H54 (cell line): ENCODE data around the gene ABLIM1.

Experiments used
- DNase-seq: peaks from one replicate; pipeline ENCODE4 v3.0.0; 2011; ENCODE audit warnings: low spot score, mixed read lengths; ENCODE audit not compliant: insufficient read length
- FAIRE-seq: peaks from 3 replicates; lab custom pipeline; 2011; peaks lifted over from hg19 to GRCh38; lab: Jason Lieb, UNC
- POLR2A ChIP-seq: IDR thresholded peaks from 2 replicates; pipeline ENCODE4 v1.6.1; 2011; ENCODE audit warnings: low read depth, mild to moderate bottlenecking, low read length

Gene ABLIM1

DNA sequence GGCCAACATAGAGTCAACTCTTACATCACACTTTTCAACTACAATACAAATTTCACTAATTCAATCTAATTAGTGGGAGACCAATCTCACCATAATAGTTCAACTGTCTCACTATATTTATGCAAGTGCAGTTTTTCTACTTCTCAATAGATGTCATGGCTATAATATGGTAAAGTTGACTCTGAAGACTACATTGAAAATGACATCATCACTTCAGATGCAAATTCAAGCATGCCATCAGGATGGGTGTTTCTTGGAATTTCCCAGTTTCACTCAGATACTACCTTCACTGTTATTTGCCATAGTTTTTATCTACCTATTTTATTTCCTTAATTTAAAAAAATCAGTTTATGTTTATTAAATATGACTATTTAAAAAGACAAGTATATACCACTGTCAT is 67.1 kb downstream of the ABLIM1 start:
- DNase-seq, result no peak
- FAIRE-seq, result no peak
- TF ChIP-seq POLR2A, result no peak

DNA sequence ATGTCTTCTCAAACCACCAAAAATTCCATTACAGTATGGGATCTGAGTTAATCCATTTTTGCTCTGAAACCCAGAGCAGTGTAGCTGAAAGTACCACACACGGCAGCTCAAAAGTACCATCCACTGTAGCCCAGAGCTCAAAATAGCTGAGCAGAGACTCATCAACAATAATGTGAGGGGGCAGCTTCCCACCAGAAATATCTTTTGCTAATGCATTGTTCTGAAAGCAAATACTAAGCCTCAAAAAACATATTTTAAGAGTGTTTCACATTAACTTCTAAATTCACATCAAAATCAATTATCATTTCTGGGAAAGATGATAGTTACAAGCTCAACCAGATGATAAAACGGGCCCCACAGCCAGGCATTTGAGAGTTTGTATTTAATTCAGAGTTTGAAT is 73.7 kb downstream of the ABLIM1 start:
- no peak for TF ChIP-seq POLR2A
- DNase-seq (no peak), FAIRE-seq (no peak)

DNA sequence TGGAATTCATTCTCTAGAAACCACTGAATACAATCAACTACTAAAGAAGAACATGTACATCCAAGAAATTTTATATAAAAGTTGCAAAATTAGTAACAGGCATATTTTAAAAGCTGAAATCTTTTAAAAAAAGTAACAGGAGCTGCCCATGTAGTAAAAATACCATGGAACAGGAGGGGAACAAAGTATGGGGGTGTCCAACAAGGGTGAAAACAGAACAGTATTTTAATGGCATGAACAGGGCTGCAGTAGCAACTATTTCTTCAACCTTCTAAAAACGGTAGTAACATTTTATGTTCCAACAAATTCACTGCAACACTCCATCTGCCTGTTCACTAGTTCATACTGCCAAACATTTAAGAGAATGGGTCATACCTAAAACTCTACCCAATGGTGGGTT is 77.0 kb downstream of the ABLIM1 start:
- FAIRE-seq (no peak), DNase-seq (no peak)
- no peak for TF ChIP-seq POLR2A

DNA sequence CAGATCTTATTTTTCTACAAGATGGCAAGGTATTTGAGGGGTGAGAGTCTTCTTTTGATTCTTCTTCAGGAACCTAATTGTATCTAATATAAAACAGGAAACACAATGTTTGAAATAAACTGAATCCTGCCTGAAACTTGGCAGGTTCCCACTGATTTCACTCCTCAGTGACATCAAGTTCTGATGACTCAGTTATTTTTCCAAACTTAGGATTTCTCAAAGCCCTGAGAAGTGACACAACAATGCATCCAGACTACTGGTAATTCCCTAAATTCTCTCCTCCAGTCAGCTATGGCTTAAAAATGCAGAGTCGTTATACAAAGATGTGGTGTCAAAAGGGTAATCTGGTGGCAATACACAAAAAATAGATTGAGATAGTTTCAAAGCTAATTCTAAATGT is 80.9 kb downstream of the ABLIM1 start:
- TF ChIP-seq POLR2A, result no peak
- FAIRE-seq, result no peak
- DNase-seq, result no peak

DNA sequence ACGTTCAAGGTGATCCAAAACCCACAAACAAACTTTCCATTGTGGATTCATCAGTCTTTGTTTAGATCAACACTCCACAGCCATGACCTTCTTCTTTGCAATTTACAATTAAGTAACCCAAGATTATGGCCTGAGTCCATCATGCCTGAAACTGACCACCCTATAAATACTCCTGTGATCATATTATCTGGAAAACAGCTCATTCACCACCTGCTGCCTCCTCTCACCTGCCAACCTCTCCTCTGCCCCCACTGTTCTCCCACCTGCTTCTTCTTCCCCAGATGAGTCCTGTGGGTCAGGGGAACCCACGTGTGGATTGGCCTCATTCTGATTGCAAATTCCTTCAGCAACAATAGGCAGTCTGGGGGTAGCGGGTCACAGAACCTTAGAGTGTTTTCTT is 81.4 kb downstream of the ABLIM1 start:
- DNase-seq (no peak), FAIRE-seq (no peak)
- no peak for TF ChIP-seq POLR2A

DNA sequence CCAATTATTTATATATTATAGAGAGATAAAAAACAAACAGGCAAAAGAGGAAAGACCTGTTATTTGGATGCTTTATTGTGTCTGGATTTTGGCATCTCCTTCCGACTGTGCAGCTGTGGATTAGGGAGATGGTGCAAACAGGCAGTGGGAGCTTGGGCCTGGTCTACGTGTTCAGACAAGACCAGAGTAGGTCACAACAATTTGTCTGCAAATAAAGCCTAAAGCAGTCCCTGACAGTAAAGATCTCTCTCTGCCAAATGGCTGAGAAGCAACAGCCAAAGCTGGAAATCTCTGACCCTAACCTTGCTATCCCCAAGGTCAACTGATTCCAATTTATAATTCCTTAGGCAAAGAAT is 82.0 kb downstream of the ABLIM1 start:
- TF ChIP-seq POLR2A, result no peak
- no peak for DNase-seq
- no peak for FAIRE-seq

DNA sequence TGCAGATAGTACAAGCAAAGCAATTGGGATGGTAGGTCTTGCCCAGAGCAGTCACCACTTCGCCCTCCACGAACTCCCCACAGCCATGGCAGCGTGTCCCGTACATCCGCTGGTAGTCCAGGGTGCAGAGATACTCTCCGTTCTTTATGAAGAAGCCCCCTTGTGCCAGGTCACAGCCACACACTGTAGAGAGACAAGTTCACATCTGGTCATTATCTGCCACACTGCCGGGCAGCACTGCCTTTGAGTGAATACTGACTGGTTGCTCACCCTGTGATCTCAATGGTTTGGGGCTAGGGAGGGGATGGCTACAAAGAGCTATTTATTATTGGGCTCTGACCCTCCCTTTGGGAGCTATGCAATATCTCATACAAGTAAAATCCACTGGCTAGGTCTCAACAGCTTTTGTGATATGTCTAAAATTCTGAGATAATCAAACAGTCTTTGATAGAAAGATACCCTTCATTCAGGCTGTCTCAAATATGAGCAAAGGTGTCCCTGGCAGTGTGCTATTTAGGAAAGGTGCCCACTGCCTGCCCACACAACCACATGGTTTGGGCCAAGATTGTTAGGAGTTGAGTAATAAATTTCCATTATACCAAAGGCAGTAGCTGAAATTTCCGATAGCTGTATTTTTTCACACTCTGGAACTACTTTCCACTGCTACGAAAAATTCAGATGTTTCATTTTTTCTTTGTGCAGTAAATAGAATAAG is 82.5 kb downstream of the ABLIM1 start:
- TF ChIP-seq POLR2A, result no peak
- DNase-seq, result no peak
- FAIRE-seq, result no peak

DNA sequence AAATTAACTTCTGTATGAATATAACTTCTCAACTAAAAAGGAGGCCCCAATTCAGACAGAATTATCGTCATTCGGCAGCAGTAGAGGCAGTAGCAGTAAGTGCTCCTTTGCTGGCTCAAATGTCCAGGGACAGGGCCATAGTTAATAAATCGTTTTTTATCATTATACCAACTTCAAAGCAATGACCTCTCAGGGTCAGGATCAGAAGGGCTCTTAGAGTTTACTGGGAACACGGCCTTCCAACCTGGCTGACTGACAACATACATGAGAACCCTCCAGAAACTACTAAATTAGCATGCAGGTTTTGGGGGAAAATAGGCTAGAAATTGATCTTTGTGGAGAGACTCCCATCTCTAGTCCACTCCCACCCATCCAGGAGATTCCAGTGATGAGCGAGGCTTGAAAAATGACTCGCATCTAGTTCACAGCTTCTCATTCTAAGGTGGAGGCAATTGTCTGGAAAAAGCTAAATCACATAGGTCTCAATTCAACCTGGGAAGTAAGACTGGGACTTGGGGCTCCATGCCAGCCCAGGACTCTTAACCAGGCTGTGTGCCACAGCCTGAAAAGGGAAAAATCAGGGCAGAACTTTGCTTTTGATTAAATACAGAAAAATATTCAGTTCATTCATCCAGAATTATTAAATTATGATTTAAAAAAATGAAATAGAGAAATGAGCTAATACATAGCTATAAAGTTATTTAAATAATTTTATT is 84.6 kb downstream of the ABLIM1 start:
- no peak for TF ChIP-seq POLR2A
- FAIRE-seq (no peak), DNase-seq (no peak)

DNA sequence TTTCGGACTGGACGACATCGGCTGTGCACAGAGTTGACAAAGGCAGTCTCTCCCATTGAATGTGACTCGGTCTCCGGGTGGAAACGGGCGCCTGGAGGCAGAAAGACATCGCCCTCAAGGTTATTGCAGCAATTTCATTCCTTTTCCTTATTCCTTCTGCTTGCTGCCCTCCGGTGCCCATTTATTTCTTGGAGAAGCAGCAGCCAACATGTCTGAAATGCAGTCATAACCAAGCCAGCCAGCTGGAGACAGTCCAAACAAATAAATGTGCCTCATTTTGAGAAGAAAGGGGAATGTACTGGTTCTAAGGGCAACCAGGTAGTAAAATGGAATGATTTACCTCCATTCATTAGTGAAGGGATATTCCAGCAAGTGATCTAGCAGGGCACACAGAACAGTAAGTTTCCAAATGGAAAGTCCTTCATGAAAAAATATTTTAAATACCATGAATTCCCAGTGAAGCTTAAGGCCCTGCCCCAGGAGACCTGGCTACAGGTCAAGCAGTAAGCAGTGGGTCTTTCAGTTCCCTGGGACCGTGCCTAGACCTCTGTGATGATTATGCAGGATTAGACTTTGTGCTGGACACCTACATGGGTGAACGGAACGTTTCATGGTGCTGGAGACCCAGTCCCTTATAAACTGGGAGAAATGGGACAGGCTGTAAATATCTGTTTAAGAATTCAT is 86.6 kb downstream of the ABLIM1 start:
- FAIRE-seq, result no peak
- no peak for DNase-seq
- TF ChIP-seq POLR2A, result no peak

DNA sequence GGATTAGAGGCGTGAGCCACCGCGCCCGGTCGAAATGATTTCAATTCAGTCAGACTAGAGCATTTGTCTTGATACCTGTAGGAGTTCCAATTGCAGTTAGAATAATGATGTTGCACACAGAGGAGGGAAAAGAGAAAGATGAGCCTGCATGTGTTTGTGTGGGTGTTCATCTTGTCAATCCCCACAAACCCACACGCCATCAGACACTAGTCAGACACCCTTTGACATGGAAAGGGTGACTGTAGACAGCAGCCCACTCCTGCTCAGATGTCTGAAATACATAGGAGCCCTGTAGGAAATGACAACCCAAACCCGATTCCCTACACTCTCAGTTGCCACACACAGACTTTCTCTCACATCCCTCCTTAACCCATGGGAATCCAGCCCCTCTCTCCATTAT is 92.0 kb downstream of the ABLIM1 start:
- no peak for TF ChIP-seq POLR2A
- DNase-seq (no peak), FAIRE-seq (no peak)

DNA sequence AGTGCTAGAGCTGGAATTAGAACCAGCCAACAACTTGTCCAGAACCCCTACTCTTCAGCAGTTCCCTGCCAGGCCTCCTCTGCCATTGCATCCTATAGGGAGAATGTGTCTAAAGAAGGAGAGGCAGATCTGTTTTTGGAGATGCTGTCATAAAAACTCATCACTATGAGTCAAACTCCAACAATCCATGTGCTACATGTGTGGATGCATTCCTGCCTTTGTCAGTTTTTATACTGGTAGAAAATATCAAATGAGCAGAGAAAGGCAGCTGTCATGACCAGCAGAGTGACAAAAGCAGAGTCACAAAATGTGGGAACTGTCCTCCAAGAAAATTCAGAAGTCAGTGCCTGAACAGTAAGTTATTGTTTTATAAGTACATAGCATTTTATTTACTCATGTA is 93.0 kb downstream of the ABLIM1 start:
- TF ChIP-seq POLR2A, result no peak
- DNase-seq (no peak), FAIRE-seq (no peak)

DNA sequence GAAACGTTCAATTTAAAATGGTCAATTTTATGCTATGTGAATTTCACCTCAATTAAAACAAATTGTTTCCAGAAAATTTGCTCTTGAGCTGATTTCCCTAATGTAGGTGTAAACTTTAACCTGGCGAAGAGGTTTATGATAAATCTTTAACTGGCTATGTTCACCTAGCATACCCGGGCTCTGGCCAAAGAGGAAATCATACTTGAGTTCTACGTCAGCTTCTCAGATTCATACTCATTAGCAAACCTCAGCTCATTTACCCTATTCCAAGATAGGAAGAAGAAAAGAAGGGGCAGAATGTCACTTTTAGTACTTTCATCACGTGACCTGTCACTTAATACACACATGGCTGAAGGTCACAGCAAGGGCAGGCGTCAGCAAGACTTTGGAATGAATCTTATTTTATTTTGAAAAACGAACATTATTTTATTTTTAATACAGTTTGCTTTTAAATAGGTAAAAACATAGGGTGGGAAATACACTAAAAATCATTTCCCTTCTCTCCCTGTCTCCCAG is 97.0 kb downstream of the ABLIM1 start:
- no peak for TF ChIP-seq POLR2A
- no peak for FAIRE-seq
- no peak for DNase-seq

DNA sequence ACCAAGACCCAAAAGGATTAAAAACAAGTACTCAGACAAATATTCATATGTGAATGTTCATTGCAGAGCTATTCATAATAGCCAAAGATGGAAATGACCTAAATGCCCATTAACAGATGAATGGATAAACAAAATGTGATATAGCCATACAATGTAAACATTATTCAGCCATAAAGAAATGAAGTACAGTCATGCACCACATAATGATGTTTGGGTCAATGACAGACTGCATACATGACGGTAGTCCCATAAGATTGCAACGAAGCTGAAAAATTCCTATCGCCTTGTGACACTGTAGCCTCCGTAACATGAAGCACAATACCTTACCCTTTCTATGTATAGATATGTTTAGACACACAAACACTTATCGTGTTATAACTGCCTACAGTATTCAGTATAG is 97.9 kb downstream of the ABLIM1 start:
- DNase-seq (no peak), FAIRE-seq (no peak)
- no peak for TF ChIP-seq POLR2A

DNA sequence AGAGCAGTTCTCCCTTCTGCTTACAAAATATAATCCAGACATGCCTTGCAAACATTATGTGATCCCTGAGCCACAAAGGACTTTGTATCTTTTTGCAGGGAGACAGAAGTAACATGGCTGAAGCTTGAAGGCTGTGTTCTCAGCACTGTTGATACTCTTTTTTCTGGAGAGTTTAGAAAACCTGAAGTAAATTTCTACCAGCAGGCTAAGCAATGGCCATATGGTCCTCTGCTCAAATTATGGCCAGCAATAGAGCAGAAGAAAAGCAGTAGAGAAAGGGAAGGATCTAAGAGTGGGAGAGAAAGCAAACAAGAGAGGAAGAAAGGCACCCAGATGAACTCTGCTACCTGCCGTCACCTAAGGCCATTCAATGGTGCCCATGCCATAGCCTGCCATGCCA is 98.4 kb downstream of the ABLIM1 start:
- TF ChIP-seq POLR2A, result no peak
- DNase-seq, result no peak
- no peak for FAIRE-seq
